Epidermal melanocyte (primary cell): ENCODE data around the gene TENM4.

Experiments used
- DNase-seq: peaks from one replicate; pipeline ENCODE4 v3.0.0; 2011; ENCODE audit warnings: low spot score; ENCODE audit not compliant: insufficient read length

TENM4 gene

GRCh38 chr11:78767027-78767932 lies 673.5 kb downstream of the TENM4 start:
- DNase-seq: no peak

DNA sequence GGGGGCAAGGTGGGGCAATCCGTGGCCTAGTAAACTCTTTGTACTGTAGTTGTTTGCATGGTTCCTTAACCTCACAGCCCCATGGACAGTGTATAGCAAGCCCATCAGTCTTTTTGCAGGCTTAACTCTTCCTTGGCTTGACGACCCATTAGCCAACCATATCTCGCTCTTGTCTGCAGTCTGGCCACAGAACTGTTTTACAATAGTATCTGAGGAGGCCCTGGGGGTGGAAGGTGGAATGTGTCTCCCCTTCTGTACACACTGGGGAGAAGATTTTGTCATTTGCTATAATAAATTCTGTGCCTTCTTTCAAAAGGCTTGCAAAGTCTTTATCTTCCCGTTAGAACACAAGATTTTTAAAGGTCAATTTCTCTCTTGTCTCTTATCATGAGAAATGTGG lies 675.9 kb downstream of the TENM4 start:
- no peak for DNase-seq

GRCh38 chr11:78763664-78764063 lies 677.2 kb downstream of the TENM4 start:
- no peak for DNase-seq

DNA sequence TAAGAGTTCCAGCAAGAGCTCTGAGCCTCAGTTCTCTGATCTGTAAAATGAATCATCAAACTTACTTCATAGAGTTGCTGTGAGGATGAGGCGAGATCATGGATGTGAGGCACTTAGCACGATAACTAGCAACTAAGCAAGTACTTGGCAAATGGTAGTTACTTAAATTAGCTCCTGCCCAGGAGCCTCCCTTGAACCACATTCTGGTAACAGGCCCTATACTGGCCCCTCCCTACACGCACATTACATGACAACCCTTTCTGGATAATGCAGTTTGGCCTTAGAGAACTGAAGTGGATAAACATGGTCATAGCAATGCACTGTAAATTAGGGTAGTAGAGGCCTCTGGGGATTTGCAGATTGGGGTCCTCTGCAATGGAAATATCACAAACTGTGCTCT lies 678.7 kb downstream of the TENM4 start:
- no peak for DNase-seq

- no peak for DNase-seq
Measured at GRCh38 chr11:78759071-78759470, 681.8 kb downstream of the TENM4 start.

DNA sequence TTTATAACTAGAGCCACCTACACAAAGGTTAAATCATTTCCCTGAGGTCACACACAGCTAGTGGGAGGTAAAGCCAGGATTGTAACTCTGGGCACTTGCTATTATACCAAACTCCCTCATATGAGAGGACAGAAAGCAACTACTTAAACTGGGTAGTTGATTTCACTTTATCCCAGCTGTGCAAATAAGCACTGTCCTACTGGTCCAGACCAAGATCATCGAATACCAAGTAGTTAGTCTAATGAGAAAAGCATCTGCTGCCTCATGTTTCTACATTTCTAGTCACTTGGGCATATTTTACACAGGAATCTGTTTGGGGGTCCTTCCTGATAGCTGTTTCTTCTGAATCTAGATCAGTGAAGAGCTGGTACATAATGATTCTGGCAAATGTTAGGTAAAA lies 687.5 kb downstream of the TENM4 start:
- no peak for DNase-seq

DNA sequence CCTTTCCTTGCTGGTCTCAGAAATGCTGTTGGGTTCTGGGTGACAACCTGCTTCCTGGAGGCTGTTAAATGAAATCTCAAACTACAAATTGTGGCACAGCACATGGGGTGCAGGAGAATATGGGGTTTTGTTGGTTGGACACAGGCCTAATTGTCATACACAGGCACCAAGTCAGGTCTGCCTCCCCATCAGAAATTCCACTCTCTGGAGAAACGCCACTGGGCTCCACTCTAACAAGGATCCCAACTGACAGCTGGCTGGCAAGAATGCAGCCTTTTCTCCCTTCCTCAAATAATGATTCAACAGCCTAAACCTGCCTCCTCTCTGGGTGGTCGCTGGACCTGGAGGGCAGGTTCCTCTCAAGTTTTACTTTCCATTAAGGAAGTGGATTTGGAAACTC lies 688.3 kb downstream of the TENM4 start:
- DNase-seq: no peak

DNA sequence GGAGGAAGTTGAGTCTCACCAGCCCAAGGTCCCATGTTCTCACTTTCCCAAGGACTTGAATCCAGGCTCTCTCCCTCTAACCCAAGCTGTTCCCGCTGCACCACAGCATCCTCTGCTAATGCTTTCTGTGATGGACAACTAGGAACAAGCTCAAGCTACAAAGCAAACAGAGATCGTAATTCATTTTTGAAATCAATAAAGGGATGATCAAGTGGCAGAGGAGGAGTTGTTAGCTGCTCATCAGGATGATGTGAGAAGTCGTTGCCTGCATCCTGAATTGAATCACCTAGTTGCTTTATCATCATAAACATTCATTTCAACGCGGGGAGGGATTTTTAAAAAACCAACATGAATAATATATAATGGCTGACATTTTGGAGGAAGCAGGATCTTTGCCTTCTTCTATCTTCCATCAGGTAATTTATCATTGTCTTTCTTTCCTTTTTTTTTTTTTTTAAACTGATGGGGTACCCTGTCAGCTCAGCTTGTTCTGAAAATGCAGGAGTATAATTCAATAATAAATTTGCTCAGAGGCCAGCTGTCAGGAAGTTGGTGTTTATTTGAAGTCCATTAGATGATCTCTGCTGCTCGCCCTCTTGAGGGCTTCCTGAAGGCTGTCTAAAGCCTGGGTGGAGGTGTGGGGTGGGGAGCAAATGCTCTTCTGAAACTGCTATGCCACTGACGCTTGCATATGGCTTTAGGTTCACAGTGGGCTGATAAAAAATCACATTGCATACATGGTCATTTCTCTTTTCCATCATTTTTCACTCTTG lies 691.7 kb downstream of the TENM4 start:
- DNase-seq: no peak

DNA sequence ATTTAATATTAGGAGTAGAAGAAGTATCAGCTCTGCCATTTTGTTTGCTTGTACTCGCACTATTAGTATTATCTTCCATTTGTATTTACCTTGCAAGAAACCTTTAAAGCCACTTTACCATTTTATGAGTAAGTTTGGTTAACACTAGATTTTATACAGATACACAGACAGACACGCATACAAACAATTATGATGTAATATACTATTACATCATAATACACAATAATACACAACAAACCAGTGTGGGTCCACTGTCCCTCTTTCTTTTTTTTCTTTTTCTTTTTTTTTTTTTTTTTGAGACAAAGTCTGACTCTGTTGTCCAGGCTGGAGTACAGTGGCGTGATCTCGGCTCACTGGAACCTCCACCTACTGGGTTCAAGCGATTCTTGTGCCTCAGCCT lies 695.9 kb downstream of the TENM4 start:
- no peak for DNase-seq

- DNase-seq: no peak
Measured at GRCh38 chr11:78744202-78744601, 696.6 kb downstream of the TENM4 start.

GRCh38 chr11:78742430-78742829 lies 698.4 kb downstream of the TENM4 start:
- no peak for DNase-seq

DNA sequence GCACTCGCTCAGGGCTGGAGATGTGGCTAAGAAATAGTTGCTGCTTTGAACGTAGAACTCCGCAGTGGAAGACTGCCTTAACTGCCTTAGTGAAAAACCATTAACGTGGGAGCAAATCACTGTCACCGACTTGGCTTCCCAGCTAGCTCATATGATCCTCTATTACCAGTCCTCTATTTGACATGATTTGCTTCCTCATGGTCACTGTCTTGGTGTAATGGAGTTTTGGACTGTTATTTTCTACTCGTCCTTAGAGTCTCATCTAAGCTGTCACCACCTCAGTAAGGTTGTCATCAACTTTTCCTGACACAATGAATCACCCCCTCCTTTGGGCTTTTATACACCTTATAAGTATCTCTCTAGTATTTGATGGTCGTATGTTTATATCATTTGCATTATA lies 699.1 kb downstream of the TENM4 start:
- DNase-seq: no peak

DNA sequence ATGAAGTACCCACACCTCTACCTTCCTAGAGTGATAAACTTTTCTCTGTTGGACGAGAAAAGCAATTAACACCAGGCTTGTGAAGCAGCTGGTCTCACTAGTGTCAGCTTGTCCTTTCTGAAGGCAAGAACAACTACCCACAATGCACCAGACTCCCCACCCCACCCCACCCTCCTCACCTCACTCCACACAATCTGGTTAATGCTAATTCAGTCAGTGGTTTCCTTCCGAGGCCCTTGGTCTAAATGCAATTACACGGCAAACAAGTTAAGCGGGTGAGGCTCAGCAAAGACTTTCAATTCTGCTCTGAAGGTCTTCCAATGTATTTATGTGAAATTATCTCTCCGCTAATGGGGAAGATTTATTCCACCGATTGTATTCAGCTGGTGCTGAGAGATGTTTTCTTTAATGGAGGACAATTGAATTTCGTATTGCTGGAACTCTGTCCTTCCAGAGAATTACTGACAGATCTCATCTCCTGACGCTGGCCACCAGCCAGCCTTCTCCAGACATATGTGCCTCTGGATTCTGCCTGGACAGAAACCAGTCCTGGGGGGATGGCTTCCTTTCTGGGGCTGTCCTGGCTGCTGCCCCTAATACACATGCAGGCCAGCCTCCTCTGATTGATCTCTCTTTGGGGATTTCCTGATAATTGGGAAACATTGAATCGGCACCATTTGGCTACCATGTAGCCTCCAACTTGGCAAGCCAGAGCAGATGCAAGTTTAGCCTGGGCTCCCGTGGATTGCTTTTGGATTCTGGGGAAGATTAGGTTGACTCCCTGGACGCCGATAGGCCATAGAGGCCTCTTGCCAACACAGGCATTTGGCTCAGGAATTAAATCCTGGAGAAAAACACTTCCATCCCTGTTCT lies 700.4 kb downstream of the TENM4 start:
- DNase-seq: no peak

GRCh38 chr11:78737891-78738290 lies 702.9 kb downstream of the TENM4 start:
- DNase-seq: no peak

- DNase-seq: no peak
Measured at GRCh38 chr11:78737301-78737700, 703.5 kb downstream of the TENM4 start.

DNA sequence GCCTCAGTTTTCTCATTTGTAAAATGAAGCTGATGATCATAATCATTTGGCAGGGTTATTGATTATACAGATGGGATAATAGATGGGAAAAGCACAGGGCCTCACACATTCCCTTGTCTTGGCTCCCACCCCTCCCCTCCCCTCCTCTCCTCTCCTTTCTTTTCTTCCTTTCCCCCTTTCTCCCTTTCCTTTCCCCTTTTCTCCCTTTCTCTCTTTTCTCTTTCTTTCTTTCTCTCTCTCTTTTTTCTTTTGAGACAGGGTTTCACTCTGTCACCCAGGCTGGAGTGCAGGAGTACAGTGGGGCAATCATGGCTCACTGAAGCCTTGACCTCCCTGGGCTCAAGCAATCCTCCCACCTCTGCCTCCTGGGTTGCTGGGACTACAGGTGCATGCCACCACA lies 705.1 kb downstream of the TENM4 start:
- no peak for DNase-seq

- DNase-seq: no peak
Measured at GRCh38 chr11:78733031-78733430, 707.8 kb downstream of the TENM4 start.

DNA sequence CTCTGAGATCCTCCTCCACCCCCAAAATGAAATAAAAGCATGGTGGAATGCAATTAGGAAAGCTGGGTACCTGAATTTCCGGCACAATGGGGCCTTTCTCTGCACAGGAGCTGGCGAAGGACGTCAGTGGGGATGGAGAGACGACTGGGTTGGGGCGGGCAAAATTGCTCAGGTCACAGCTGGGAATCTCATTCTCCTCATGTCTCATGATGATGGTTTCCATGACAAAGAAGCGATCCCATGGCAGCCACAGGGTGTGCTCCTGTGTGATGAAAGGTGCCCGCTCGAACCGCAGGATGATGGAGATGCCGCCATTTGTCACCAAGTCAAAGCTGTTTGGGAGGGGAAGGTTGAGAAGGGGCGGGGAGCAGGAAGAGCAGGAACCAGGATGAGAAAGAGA lies 708.6 kb downstream of the TENM4 start:
- no peak for DNase-seq

DNA sequence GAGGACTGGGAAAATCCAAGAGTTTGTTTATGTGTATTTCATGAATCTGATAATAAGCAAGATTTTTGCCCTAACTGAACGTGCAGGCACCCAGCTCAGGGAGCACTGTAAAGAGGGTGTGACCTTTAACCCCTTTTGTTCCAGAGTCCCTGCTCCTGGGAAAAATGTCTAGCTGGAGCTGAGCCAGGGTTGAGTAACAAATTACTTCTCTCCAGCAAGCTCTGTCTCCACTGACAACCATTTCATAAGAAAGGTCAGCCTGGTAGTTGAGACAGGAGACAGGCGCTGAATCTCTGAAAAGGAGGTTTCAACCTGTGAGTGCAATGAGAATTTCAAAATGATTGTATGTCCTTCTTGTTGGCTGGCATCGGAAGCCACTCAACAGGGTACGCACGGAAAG lies 709.8 kb downstream of the TENM4 start:
- DNase-seq: no peak

- DNase-seq: no peak
Measured at GRCh38 chr11:78730267-78730824, 710.5 kb downstream of the TENM4 start.

- DNase-seq: no peak
Measured at GRCh38 chr11:78727816-78728215, 713.0 kb downstream of the TENM4 start.
